WTC11 (cell line): ENCODE measurements around the gene STUB1.

Source experiments
- CREB1 ChIP-seq: sonication (generic); formaldehyde crosslinking; IDR thresholded peaks from 2 replicates; pipeline ENCODE4 v1.8.0; 2023; ENCODE audit warnings: mild to moderate bottlenecking, missing genetic modification reagents
- CREM ChIP-seq: sonication (generic); formaldehyde crosslinking; IDR thresholded peaks from 2 replicates; pipeline ENCODE4 v1.8.1; 2022; ENCODE audit warnings: mild to moderate bottlenecking, missing genetic modification reagents, moderate library complexity
- CTCF ChIP-seq: fragments of 200-600 bp; IDR thresholded peaks from 2 replicates; pipeline ENCODE4 v1.8.0; 2022; ENCODE audit warnings: antibody characterized with exemption
- NR1H2 ChIP-seq: sonication (generic); formaldehyde crosslinking; IDR thresholded peaks from 2 replicates; pipeline ENCODE4 v1.9.0; 2021; ENCODE audit warnings: mild to moderate bottlenecking, moderate library complexity, missing genetic modification reagents
- NR2C2 ChIP-seq: sonication (generic); formaldehyde crosslinking; IDR thresholded peaks from 2 replicates; pipeline ENCODE4 v1.8.0; 2022; ENCODE audit warnings: mild to moderate bottlenecking, missing genetic modification reagents
- SMAD3 ChIP-seq: sonication (generic); formaldehyde crosslinking; IDR thresholded peaks from 2 replicates; pipeline ENCODE4 v1.8.0; 2022; ENCODE audit warnings: missing genetic modification reagents, mild to moderate bottlenecking, borderline replicate concordance
- TCF7 ChIP-seq: sonication (generic); formaldehyde crosslinking; IDR thresholded peaks from 2 replicates; pipeline ENCODE4 v1.8.0; 2022; ENCODE audit warnings: mild to moderate bottlenecking, low read depth, missing genetic modification reagents, moderate library complexity
- USF1 ChIP-seq: sonication (generic); formaldehyde crosslinking; IDR thresholded peaks from 2 replicates; pipeline ENCODE4 v1.8.0; 2022; ENCODE audit warnings: mild to moderate bottlenecking, missing genetic modification reagents
- ZNF121 ChIP-seq: sonication (generic); formaldehyde crosslinking; IDR thresholded peaks from 2 replicates; pipeline ENCODE4 v1.8.0; 2023; ENCODE audit warnings: missing genetic modification reagents
- TF ChIP-seq, protein P1 (sequence below): sonication (generic); formaldehyde crosslinking; IDR thresholded peaks from 2 replicates; pipeline ENCODE4 v1.8.0; 2023; ENCODE audit warnings: missing genetic modification reagents
- TF ChIP-seq, protein P2 (sequence below): sonication (generic); formaldehyde crosslinking; IDR thresholded peaks from 2 replicates; pipeline ENCODE4 v1.8.0; 2022; ENCODE audit warnings: mild to moderate bottlenecking, missing genetic modification reagents

- no peak for TF ChIP-seq CTCF
- TF ChIP-seq CREB1 = no peak
- no peak for TF ChIP-seq NR2C2
- no peak for TF ChIP-seq USF1
- no peak for TF ChIP-seq SMAD3 (CRISPR knock-in tag)
- TF ChIP-seq, protein P1, sequence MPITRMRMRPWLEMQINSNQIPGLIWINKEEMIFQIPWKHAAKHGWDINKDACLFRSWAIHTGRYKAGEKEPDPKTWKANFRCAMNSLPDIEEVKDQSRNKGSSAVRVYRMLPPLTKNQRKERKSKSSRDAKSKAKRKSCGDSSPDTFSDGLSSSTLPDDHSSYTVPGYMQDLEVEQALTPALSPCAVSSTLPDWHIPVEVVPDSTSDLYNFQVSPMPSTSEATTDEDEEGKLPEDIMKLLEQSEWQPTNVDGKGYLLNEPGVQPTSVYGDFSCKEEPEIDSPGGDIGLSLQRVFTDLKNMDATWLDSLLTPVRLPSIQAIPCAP (CRISPR knock-in tag) = no peak
- TF ChIP-seq ZNF121 (CRISPR knock-in tag) = no peak
- TF ChIP-seq, protein P2, sequence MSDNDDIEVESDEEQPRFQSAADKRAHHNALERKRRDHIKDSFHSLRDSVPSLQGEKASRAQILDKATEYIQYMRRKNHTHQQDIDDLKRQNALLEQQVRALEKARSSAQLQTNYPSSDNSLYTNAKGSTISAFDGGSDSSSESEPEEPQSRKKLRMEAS (CRISPR knock-in tag) = no peak
- no peak for TF ChIP-seq NR1H2 (CRISPR knock-in tag)
- no peak for TF ChIP-seq CREM (CRISPR knock-in tag)
- no peak for TF ChIP-seq TCF7 (CRISPR knock-in tag)
Measured at GRCh38 chr16:717450-718245, 37.4 kb downstream of the STUB1 start.
